HG03139 (cell line): ENCODE measurements around the gene CLDN18.

Experiments
- ATAC-seq: cut with Tn5 transposase; IDR thresholded peaks from one replicate; pipeline ENCODE4 v1.9.1; 2021; ENCODE audit not compliant: unreplicated experiment

Gene CLDN18

GRCh38 chr3:138009476-138010272 is at the start of gene CLDN18:
TSS of gene CLDN18 (plus strand) at chr3:138010165. CDS start at chr3:138010226, 61 bp downstream.
- ATAC-seq, result no peak

- no peak for ATAC-seq
These were observed 47.7 kb upstream of the CLDN18 start for GRCh38 chr3:137962251-137962650.

DNA sequence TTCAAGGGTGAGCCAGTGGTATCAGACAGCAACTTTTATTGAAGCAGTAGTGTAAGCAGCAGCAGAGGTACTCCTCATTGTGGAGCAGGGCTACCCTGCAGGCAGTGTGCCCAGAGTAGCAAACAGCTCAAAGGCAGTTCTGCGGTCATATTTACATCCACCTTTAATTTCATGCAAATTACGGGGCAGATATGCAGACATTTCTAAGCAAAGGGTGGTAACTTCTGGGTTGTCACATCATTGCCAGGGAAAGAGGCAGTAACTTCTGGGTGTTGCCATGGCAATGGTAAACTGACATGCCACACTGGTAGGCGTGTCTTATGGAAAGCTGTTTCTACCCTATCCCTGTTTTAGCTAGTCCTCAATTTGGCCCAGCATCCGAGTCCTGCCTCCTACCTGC is 46.5 kb upstream of the CLDN18 start:
- ATAC-seq, result no peak

DNA sequence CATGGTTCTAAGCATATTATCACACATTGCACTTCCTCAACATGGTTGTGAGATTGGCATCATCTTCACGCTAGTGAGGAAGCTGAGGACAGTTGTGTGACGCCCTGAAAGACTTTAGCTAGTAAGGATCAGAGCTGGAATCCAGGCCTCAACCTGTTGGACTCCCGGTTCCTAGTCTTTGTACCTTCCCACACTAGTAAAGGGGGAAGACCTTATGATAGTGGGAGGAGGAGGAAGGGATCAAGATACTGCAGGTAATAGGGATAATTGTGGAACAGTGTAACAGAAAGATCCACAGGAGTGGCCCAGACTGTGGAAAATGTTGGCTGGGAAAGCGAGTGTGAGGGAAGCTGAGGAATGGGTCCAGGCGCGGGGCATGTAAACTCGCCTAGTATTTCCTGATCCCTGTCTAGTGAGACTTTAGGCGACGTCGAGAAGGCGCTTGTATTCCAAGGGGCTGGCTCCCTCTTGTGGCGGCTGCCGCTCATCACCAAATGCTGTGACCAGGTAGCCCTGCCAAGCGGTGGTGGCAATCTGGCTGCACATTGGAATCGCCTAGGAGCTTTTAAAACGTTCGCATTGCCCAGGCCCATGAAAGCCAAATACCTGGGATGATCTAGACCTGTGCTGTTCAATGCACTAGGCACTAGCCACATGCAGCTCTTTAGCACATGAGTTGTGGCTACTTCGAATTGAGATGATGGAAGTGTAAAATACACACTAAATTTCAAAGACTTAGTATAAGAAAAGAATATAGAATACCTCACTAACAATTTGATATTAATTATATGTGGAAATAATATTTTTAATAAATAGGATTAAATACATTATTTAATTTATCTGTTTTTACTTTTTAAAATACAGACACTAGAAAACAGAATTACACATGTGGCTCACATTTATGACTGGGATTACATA is 38.8 kb upstream of the CLDN18 start:
- peak; percentile 97 for ATAC-seq

GRCh38 chr3:137972396-137972795 is 37.6 kb upstream of the CLDN18 start:
- no peak for ATAC-seq

- ATAC-seq, result no peak
These were observed 31.6 kb upstream of the CLDN18 start for GRCh38 chr3:137978328-137978727.

- no peak for ATAC-seq
These were observed 22.2 kb upstream of the CLDN18 start for GRCh38 chr3:137987723-137988122.

GRCh38 chr3:137988152-137988551 is 21.8 kb upstream of the CLDN18 start:
- peak; percentile 77 for ATAC-seq

GRCh38 chr3:137988982-137989381 is 21.0 kb upstream of the CLDN18 start:
- ATAC-seq, result peak; percentile 62

DNA sequence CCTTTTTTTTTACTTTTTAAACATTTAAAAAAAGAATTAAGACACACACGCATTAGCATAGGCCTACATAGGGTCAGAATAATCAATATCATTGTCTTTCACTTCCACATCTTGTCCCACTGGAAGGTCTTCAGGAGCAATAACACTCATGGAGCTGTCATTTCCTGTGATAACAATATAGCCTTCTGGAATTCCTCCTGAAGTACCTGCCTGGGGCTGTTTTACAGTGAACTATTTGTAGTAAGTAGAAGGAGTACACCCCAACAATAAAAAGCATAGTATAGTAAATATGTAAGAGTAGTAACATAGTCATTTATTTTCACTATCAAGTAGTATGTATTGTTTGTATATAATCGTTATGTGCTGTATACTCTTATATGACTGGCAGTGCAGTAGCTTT is 19.5 kb upstream of the CLDN18 start:
- ATAC-seq, result no peak

DNA sequence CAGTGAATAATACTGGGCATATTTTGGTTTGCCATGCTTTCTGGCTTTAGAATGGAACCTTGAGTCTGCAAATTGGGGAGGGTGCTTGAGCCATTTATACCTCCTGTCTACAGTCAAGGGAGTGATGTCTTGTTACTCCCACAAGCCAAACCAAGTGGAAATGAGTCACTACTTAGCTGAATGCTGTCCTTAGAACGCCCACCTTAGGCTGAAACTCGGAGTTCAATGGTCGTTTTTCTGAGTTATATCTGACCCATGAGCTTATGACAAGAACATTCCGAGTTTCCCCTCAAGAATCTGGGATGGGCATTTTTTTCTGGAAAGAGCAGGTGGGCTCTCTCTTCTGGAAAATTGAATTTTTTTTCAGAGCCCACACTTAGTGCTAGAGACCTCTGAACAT is 17.4 kb upstream of the CLDN18 start:
- ATAC-seq, result no peak

GRCh38 chr3:137998121-137999042 is 11.6 kb upstream of the CLDN18 start:
- ATAC-seq, result no peak

DNA sequence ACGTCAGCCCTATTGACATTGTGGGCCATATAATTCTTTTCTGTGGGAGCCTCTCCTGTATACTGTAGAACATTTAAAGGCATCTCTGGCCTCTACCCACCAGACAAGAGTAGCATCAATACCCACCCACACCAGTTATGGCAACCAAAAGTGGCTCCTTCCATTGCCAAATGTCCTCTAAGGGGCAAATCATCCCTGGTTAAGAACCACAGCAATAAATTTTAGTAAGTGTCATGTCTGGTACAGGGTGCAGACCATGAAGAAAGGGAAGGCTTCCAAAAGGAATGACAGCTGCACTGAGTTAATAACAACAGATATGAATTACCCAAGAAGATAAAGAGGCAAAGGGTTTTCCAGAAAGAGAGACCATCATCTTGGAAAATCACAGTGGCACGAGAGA is 6.9 kb upstream of the CLDN18 start:
- ATAC-seq, result no peak

DNA sequence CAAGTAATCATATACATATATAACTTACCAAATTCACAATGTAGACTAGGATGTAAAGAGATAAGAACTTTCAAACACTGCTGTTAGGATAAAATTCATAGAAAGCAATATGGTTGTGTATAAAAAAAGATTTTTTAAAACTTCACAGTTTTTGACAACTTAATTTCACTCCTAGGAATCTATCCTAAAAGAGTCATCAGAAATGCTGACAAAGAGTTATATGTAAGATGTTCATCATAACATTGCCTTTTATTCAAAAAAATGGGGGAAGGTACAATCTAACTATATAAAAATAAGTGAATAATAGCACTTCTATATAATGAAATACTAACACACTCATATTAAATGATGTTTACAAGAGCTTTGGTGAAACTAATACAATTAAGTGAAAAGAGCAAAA is 4.3 kb upstream of the CLDN18 start:
- ATAC-seq, result no peak

DNA sequence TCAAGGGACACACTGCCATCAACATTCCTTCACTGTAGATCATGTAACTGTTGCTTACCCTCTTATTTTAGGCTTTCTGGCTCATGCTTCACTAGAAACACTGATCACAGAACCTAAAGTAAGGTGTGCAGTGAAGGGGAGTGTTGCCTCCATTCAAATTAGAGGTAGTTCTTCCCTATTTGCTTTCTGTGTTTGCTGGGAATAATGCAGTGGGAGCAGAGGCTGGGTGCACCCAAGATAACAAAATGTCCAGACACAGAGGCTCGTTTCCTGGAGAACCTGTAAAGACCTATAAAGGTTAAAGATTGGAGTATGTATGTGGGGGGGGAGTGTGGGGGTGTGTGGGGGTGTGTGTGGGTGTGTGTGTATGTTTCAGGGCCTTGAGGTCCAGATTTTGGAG is 2.1 kb upstream of the CLDN18 start:
- ATAC-seq, result no peak

- no peak for ATAC-seq
These were observed 267 bp downstream of the CLDN18 start for GRCh38 chr3:138010273-138010590.

DNA sequence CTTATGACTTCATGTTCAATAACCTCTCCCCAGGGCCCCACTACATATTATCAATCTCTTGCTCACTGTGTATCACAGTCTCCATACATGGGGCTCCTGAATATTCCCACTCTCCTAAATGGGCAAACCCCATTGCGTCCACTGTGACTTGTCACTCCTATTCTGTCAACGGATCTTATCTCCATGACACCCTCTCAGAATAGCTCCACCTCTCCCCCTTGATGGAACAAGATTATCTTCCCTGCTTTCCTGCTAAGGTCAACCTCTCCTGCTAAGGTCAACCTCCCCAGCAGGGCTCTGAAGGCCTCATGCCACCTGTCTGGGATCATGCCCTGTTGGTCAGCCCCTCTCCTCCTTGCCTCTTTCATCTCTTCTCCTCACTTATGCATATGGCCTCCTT is 1.8 kb downstream of the CLDN18 start:
- ATAC-seq, result no peak

DNA sequence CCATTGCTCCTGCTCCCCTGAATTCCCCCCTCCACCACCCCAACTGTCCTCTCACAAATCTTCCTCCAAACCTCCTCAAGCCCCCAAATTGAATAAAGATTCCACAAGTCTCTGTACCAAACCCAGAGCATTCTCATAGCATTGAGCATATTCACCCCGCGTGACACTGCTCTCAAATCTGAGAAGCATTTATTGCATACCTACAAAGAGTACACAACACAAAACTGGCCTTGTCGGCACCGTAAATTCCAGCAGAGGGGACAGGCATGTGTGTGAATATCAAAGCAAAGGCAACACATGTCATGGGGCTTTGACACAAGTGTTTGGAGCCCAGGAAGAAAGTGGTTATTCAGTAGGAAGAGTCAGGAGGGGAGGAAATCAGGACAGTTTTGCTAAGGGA is 2.6 kb downstream of the CLDN18 start:
- no peak for ATAC-seq

- ATAC-seq, result no peak
These were observed 6.1 kb downstream of the CLDN18 start for GRCh38 chr3:138016065-138016464.

DNA sequence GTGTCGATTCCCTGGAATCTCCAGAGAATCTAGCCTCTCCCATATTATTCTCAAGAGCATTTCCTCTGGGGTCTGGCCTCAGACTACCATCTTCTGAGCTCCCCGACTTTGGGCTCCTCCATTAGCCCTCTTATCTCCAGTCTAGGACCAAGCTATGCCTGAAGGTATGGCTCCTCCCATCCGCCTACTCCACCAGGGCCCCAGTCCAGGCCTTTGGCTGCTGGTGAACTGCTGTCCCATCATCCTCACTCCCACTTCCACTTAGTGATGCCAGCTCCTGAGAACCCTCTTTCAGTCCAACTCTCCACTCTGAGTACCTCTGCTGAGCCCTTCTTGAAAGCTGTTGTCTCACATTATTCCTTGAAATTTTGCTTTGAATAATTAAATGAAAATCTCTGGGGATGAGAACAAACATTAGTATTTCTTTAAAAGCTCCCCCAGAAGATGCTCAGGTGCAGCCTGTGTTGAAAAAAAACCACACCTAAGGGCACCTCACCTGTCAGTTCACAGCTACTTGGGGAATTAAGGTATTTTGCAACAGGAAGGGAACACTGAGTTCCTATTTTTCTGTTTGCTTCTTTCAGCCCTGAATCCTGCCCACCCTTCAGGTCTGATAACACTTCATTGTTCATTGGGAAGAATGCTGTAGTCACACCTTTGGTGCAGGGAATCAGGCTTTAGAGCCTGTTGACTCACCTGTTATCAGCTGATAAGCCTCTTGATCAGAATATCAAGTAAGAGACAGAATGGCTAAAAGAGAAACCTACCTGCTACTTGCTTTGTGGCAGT is 9.5 kb downstream of the CLDN18 start:
- no peak for ATAC-seq
